GM23338 (cell line): ENCODE data around the gene ARHGAP4. TPM values are rescaled to one million over a fixed set of nuclear protein-coding genes. Genes with fewer than 3 reads are reported as not detected.

Experiments
- ATAC-seq: fragments of 200-7000 bp; cut with Tn5 transposase; 3 replicates; pipeline ENCODE4 v1.9.1; 2020
- DNase-seq: peaks from one replicate; pipeline ENCODE4 v3.0.0-alpha.2; 2015; ENCODE audit warnings: low spot score
- H2AFZ ChIP-seq: fragments of 200-600 bp; sonication (generic); 2 replicates; pipeline ENCODE4 v1.8.0; 2016; ENCODE audit warnings: antibody characterized with exemption, mild to moderate bottlenecking, moderate library complexity
- H3F3A ChIP-seq: fragments of 200-600 bp; sonication (generic); replicated peaks from 2 replicates; pipeline ENCODE4 v1.8.0; 2017; ENCODE audit warnings: antibody characterized with exemption, mixed run types, low read depth
- H3K27ac ChIP-seq: fragments of 200-600 bp; sonication (generic); 2 replicates; pipeline ENCODE4 v1.6.1; 2016; ENCODE audit warnings: low read depth
- H3K27me3 ChIP-seq: fragments of 200-600 bp; sonication (generic); 2 replicates; pipeline ENCODE4 v1.8.0; 2016; ENCODE audit warnings: mild to moderate bottlenecking, mixed run types, moderate library complexity; ENCODE audit not compliant: insufficient read depth
- H3K36me3 ChIP-seq: fragments of 200-600 bp; sonication (generic); 2 replicates; pipeline ENCODE4 v1.8.0; 2016; ENCODE audit warnings: mild to moderate bottlenecking; ENCODE audit not compliant: insufficient read depth
- H3K4me1 ChIP-seq: fragments of 200-600 bp; sonication (generic); 2 replicates; pipeline ENCODE4 v1.8.0; 2016; ENCODE audit warnings: mild to moderate bottlenecking, moderate library complexity; ENCODE audit not compliant: insufficient read depth
- H3K4me2 ChIP-seq: fragments of 200-600 bp; sonication (generic); 2 replicates; pipeline ENCODE4 v1.7.1; 2017; ENCODE audit warnings: mixed run types
- H3K4me3 ChIP-seq: fragments of 200-600 bp; sonication (generic); 2 replicates; pipeline ENCODE4 v1.6.1; 2016; ENCODE audit warnings: mixed run types
- H3K79me2 ChIP-seq: fragments of 200-600 bp; sonication (generic); replicated peaks from 2 replicates; pipeline ENCODE4 v1.8.0; 2017; ENCODE audit warnings: mild to moderate bottlenecking; ENCODE audit not compliant: insufficient read depth
- H3K9me2 ChIP-seq: fragments of 200-600 bp; sonication (generic); 2 replicates; pipeline ENCODE4 v1.8.0; 2017; ENCODE audit not compliant: insufficient read depth
- H4K20me1 ChIP-seq: fragments of 200-600 bp; sonication (generic); replicated peaks from 2 replicates; pipeline ENCODE4 v1.8.0; 2017; ENCODE audit warnings: mild to moderate bottlenecking; ENCODE audit not compliant: insufficient read depth
- H3K27ac Mint-ChIP-seq: 2 replicates; pipeline ENCODE4 v1.8.0; 2020; ENCODE audit warnings: inconsistent platforms, mild to moderate bottlenecking, moderate library complexity, mixed read lengths
- H3K27me3 Mint-ChIP-seq: 3 replicates; pipeline ENCODE4 v1.8.0; 2022; ENCODE audit warnings: low read depth, mild to moderate bottlenecking, moderate library complexity, mixed read lengths, inconsistent platforms; ENCODE audit not compliant: insufficient read depth, poor library complexity
- H3K36me3 Mint-ChIP-seq: 3 replicates; pipeline ENCODE4 v1.8.0; 2021; ENCODE audit warnings: low read depth, mild to moderate bottlenecking, inconsistent platforms, moderate library complexity, mixed read lengths
- H3K4me1 Mint-ChIP-seq: 3 replicates; pipeline ENCODE4 v1.8.0; 2020; ENCODE audit warnings: mild to moderate bottlenecking, inconsistent platforms, mixed read lengths
- H3K4me3 Mint-ChIP-seq: 3 replicates; pipeline ENCODE4 v1.8.0; 2021; ENCODE audit warnings: moderate library complexity, mild to moderate bottlenecking, inconsistent platforms, mixed read lengths
- H3K9me3 Mint-ChIP-seq: 3 replicates; pipeline ENCODE4 v1.8.0; 2020; ENCODE audit warnings: moderate library complexity, mild to moderate bottlenecking, inconsistent platforms, mixed read lengths
- CREB1 ChIP-seq: fragments of 250-450 bp; sonication (Bioruptor Pico); IDR thresholded peaks from 2 replicates; pipeline ENCODE4 v1.5.0; 2020; ENCODE audit warnings: low read depth, mild to moderate bottlenecking, moderate library complexity
- ETS1 ChIP-seq: IDR thresholded peaks from 2 replicates; pipeline ENCODE4 v1.6.1; 2016; ENCODE audit warnings: antibody characterized with exemption
- JUNB ChIP-seq: IDR thresholded peaks from one replicate; pipeline ENCODE4 v1.6.1; 2016; ENCODE audit warnings: antibody characterized with exemption; ENCODE audit not compliant: unreplicated experiment
- NANOG ChIP-seq: IDR thresholded peaks from 2 replicates; pipeline ENCODE4 v1.6.1; 2016; ENCODE audit warnings: antibody characterized with exemption, borderline replicate concordance
- STAT1 ChIP-seq: IDR thresholded peaks from one replicate; pipeline ENCODE4 v1.6.1; 2016; ENCODE audit warnings: antibody characterized with exemption; ENCODE audit not compliant: unreplicated experiment
- ZNF114 ChIP-seq: fragments of 250-450 bp; sonication (Bioruptor Pico); IDR thresholded peaks from 2 replicates; pipeline ENCODE4 v1.5.0; 2020; ENCODE audit warnings: mild to moderate bottlenecking, moderate library complexity
- ZNF331 ChIP-seq: fragments of 250-450 bp; sonication (Bioruptor Pico); IDR thresholded peaks from 2 replicates; pipeline ENCODE4 v1.5.0; 2020; ENCODE audit warnings: low read depth, mild to moderate bottlenecking, moderate library complexity
- ZNF462 ChIP-seq: fragments of 250-450 bp; sonication (Bioruptor Pico); IDR thresholded peaks from 2 replicates; pipeline ENCODE4 v1.5.0; 2020; ENCODE audit warnings: mild to moderate bottlenecking, moderate library complexity
- polyA plus RNA-seq: library from polyadenylated mRNA; unstranded; fragments of >200 nt; fragmentation: Nextera tagmentation; extraction: Ambion mirVana; gene quantifications from 2 replicates; pipeline ENCODE4 v1.2.1, GENCODE V29; 2016
- total RNA-seq: library from RNA; depleted of rRNA; stranded (reverse); fragments of >200 nt; shearing (Covaris generic); gene quantifications from 2 replicates; pipeline ENCODE4 v1.2.3, GENCODE V29; 2014
- TF ChIP-seq, protein P1 (sequence below), 2 experiments: fragments of 200-600 bp in 1 of 2; sonication (generic) in 1 of 2; conservative IDR thresholded peaks; 2 replicates each; pipeline versions ENCODE4 v1.5.1 to v1.6.1; 2016 to 2017; ENCODE audit warnings: antibody characterized with exemption in 2 of 2, low read depth in 2 of 2, mild to moderate bottlenecking in 2 of 2, moderate library complexity in 1 of 2
- TF ChIP-seq, protein P2 (sequence below): IDR thresholded peaks from one replicate; pipeline ENCODE4 v1.6.1; 2018; ENCODE audit warnings: antibody characterized with exemption; ENCODE audit not compliant: unreplicated experiment

The ARHGAP4 gene
- total and polyA plus RNA-seq, 2 experiments from 2014 or later, result 21.5 to 59.5 TPM

DNA sequence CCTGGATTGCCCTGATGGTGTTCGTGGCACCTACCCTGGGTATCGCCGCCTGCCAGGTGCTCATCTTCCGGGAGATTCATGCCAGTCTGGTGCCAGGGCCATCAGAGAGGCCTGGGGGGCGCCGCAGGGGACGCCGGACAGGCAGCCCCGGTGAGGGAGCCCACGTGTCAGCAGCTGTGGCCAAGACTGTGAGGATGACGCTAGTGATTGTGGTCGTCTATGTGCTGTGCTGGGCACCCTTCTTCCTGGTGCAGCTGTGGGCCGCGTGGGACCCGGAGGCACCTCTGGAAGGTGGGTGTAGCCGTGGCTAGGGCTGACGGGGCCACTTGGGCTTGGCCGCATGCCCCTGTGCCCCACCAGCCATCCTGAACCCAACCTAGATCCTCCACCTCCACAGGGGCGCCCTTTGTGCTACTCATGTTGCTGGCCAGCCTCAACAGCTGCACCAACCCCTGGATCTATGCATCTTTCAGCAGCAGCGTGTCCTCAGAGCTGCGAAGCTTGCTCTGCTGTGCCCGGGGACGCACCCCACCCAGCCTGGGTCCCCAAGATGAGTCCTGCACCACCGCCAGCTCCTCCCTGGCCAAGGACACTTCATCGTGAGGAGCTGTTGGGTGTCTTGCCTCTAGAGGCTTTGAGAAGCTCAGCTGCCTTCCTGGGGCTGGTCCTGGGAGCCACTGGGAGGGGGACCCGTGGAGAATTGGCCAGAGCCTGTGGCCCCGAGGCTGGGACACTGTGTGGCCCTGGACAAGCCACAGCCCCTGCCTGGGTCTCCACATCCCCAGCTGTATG lies 19.7 kb downstream of the ARHGAP4 start:
- H3K4me3 ChIP-seq, result no peak overlapping the region
- no peak overlapping the region for H3K4me3 Mint-ChIP-seq
- ATAC-seq (no peak), DNase-seq (no peak)
- H3F3A ChIP-seq, result no peaks in the 10 kb centered on the region
- H3K4me1 ChIP-seq, result no peaks in the 10 kb centered on the region
- TF ChIP-seq ETS1, result no peak
- no peak for TF ChIP-seq CREB1 (CRISPR knock-in tag)
- TF ChIP-seq, protein P1, sequence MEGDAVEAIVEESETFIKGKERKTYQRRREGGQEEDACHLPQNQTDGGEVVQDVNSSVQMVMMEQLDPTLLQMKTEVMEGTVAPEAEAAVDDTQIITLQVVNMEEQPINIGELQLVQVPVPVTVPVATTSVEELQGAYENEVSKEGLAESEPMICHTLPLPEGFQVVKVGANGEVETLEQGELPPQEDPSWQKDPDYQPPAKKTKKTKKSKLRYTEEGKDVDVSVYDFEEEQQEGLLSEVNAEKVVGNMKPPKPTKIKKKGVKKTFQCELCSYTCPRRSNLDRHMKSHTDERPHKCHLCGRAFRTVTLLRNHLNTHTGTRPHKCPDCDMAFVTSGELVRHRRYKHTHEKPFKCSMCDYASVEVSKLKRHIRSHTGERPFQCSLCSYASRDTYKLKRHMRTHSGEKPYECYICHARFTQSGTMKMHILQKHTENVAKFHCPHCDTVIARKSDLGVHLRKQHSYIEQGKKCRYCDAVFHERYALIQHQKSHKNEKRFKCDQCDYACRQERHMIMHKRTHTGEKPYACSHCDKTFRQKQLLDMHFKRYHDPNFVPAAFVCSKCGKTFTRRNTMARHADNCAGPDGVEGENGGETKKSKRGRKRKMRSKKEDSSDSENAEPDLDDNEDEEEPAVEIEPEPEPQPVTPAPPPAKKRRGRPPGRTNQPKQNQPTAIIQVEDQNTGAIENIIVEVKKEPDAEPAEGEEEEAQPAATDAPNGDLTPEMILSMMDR (conservative IDR thresholded peaks at IDR 0.05; ENCODE audit: low read depth in 2 of 2), result no peak
- TF ChIP-seq, protein P2, sequence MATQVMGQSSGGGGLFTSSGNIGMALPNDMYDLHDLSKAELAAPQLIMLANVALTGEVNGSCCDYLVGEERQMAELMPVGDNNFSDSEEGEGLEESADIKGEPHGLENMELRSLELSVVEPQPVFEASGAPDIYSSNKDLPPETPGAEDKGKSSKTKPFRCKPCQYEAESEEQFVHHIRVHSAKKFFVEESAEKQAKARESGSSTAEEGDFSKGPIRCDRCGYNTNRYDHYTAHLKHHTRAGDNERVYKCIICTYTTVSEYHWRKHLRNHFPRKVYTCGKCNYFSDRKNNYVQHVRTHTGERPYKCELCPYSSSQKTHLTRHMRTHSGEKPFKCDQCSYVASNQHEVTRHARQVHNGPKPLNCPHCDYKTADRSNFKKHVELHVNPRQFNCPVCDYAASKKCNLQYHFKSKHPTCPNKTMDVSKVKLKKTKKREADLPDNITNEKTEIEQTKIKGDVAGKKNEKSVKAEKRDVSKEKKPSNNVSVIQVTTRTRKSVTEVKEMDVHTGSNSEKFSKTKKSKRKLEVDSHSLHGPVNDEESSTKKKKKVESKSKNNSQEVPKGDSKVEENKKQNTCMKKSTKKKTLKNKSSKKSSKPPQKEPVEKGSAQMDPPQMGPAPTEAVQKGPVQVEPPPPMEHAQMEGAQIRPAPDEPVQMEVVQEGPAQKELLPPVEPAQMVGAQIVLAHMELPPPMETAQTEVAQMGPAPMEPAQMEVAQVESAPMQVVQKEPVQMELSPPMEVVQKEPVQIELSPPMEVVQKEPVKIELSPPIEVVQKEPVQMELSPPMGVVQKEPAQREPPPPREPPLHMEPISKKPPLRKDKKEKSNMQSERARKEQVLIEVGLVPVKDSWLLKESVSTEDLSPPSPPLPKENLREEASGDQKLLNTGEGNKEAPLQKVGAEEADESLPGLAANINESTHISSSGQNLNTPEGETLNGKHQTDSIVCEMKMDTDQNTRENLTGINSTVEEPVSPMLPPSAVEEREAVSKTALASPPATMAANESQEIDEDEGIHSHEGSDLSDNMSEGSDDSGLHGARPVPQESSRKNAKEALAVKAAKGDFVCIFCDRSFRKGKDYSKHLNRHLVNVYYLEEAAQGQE, result no peak
- TF ChIP-seq NANOG, result no peak
- TF ChIP-seq JUNB, result no peak
- no peak for TF ChIP-seq ZNF462 (CRISPR knock-in tag)
- no peak for TF ChIP-seq STAT1
- TF ChIP-seq ZNF331 (CRISPR knock-in tag), result no peak
- no peak for TF ChIP-seq ZNF114 (CRISPR knock-in tag)
- H3K27me3 Mint-ChIP-seq, result peaks cover 10% of the 10 kb centered on the region
- no peak overlapping the region for H3K27ac ChIP-seq
- H3K4me2 ChIP-seq, result no peak overlapping the region
- no peaks in the 10 kb centered on the region for H3K36me3 ChIP-seq
- H3K27ac Mint-ChIP-seq, result no peak overlapping the region
- peaks cover 19% of the 10 kb centered on the region; the same call in 2 of the 3 replicates for H3K4me1 Mint-ChIP-seq
- no peaks in the 10 kb centered on the region for H3K9me2 ChIP-seq
- no peaks in the 10 kb centered on the region for H4K20me1 ChIP-seq
- no peaks in the 10 kb centered on the region for H3K36me3 Mint-ChIP-seq
- no peak overlapping the region for H2AFZ ChIP-seq
- no peaks in the 10 kb centered on the region for H3K27me3 ChIP-seq
- no peaks in the 10 kb centered on the region; the same call in 2 of the 3 replicates for H3K9me3 Mint-ChIP-seq
- H3K79me2 ChIP-seq, result no peaks in the 10 kb centered on the region
